Femur (tissue), 1 donor: ENCODE measurements around the gene SLAMF1.
"Not testable (repeated sequence)": the region's sequence is repeated elsewhere in the genome, so short reads cannot be mapped to it uniquely, and the experiment has no call there.

ENCODE experiments used
- DNase-seq: peaks from one replicate; pipeline ENCODE4 v3.0.0-alpha.2; 2017

Gene SLAMF1

GRCh38 chr1:160588468-160588867 is 58.4 kb downstream of the SLAMF1 start:
- DNase-seq: no peak

- DNase-seq: no peak
Observed at GRCh38 chr1:160584784-160585183, 62.1 kb downstream of the SLAMF1 start.

DNA sequence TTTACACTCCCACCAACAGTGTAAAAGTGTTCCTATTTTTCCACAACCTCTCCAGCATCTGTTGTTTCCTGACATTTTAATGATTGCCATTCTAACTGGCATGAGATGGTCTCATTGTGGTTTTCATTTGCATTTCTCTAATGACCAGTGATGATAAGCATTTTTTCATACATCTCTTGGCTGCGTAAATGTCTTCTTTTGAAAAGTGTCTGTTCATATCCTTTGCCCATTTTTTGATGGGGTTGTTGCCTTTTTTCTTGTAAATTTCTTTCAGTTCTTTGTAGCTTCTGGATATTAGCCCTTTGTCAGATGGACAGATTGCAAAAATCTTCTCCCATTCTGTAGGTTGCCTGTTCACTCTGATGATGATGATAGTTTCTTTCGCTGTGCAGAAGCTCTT is 63.9 kb downstream of the SLAMF1 start:
- DNase-seq: not testable (repeated sequence)

DNA sequence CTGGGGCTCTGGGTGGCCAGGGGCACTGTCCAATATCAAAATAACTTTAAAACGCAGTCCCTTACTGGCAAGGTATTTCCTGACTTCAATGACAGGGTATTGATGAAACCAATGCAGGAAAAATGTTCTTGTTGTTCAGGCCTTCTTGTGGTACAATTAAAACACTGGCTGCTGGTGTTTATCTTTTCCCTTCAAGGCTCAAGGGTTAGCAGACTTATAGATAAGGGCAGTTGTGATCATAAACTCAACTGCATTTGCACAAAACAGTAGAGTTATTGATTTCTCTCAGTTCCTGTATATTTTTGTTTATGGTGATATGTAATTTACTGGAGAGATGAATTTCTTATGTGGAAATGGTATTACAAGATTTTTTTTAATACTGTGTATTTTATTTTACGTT is 64.9 kb downstream of the SLAMF1 start:
- no peak for DNase-seq

- DNase-seq: no peak
Observed at GRCh38 chr1:160580221-160580812, 66.5 kb downstream of the SLAMF1 start.

GRCh38 chr1:160579216-160579701 is 67.6 kb downstream of the SLAMF1 start, which contains the start of gene CD84:
Gene CD84, minus strand, starts transcription at chr1:160579496. Its CDS starts 59 bp downstream, at chr1:160579437.
- no peak for DNase-seq

GRCh38 chr1:160578525-160579191 is 68.2 kb downstream of the SLAMF1 start:
- no peak for DNase-seq

DNA sequence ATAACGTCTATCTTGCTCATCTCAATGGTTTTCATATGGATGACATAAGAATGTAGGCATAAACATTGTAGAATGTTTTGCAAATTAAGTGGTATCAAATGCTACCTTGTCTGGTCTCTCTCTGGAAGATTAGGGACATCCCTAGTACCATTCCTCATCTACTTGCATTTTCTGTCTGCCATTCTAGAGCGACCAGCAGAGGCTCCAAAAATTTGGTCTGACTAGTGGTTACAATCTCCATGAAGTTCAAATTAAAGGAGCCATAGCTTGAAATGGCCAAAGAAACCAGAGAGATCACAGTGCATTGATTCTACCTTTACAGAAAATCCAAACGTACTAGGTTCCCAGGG is 68.7 kb downstream of the SLAMF1 start:
- no peak for DNase-seq

DNA sequence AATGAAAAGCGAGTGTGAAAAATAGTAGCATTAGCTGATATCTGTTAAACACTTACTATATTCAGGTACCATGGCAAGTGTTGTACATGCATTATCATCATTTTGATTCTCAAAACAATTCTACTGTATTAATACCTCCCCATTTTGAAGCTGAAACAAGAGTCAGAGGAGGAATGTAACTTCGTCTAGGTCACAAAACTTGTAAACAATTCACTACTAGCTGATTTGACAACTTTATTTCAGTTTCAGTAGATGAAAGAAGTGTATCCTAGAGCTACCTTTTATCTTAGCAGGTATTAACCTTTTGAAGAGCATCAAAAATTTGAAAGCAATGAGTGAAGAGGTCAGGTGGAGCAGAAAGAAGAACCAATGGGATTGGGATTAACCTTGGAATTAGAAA is 69.2 kb downstream of the SLAMF1 start:
- no peak for DNase-seq

- no peak for DNase-seq
Observed at GRCh38 chr1:160576884-160577283, 70.0 kb downstream of the SLAMF1 start.

DNA sequence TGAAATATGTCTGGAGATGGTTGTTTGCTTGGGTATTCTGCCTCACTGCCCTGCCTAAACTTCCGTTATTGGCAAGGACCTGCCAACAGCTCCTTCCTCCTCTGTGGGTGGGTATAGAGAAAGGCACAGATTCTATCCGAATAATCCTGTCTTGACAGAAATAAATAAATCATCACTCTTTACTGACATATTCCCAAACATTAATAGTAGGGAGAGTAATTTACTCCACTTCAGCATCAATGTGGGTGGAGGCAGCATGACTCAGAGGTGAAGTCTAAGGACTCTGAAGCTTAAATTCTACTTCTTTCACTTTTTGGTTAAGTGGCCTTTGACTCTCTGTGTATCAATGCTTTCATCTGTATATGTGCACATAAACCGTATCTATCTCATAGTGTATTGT is 70.5 kb downstream of the SLAMF1 start:
- no peak for DNase-seq

DNA sequence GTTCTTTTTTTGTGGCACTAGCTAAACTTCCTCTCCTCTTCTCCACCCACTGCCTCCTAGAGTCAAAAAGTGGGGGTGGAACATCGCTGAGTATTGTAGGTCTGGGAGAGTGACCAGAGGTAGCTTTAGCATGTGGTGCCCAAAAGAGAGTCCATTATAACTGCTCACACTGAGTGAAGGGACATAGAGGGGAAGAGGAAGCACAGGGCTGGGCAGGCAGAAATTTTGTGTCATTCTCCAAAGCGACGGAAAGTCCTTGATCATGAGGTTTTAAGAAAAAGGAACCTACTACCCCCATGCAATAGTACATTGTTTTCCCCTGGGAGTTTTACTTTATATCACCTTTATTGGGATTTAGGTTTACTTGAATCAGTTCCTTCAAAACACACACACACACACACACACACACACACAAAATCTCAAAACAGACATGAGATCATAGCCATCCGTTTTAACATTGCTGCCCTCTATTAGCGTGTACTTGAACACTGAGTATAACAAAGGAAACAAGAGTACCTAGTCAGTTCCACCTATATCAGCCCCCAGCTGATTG is 71.7 kb downstream of the SLAMF1 start:
- no peak for DNase-seq

DNA sequence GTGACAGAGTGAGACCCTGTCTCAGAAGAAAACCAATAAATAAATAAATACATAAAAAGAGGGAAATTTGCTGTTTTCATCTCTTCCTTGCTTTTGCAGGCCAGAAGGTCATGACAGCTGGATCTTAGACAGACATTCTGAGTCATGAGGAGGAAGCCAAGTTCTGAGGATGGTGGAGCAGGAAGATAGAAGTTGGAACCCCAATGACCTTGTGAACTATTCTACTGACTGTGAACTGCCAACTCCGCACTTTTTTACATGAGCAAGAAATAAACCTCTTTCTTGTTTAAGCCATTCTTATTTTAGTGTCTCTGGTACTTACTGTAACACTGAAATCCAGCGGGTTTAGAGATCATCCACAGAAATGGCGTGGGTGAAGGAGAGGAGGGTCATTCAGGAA is 76.0 kb downstream of the SLAMF1 start:
- DNase-seq: no peak

DNA sequence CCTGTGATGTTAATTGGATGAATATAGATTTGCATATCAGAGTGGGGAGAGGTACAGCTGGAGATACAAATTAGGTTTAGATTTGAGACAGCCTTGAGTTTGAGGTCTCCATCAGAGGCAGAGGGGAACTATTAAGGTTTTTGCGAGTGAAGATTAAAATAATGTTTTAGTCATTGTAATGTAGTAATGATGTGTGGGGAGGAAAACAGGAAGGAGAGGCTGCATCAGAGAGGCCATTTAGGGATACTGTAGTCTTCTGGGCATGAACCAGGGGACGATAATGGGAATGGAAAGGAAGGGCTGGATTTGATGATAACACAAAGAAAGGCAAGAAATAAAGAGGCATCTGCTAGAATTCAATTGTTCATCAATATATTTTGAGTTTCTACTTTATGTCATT is 77.0 kb downstream of the SLAMF1 start:
- no peak for DNase-seq

DNA sequence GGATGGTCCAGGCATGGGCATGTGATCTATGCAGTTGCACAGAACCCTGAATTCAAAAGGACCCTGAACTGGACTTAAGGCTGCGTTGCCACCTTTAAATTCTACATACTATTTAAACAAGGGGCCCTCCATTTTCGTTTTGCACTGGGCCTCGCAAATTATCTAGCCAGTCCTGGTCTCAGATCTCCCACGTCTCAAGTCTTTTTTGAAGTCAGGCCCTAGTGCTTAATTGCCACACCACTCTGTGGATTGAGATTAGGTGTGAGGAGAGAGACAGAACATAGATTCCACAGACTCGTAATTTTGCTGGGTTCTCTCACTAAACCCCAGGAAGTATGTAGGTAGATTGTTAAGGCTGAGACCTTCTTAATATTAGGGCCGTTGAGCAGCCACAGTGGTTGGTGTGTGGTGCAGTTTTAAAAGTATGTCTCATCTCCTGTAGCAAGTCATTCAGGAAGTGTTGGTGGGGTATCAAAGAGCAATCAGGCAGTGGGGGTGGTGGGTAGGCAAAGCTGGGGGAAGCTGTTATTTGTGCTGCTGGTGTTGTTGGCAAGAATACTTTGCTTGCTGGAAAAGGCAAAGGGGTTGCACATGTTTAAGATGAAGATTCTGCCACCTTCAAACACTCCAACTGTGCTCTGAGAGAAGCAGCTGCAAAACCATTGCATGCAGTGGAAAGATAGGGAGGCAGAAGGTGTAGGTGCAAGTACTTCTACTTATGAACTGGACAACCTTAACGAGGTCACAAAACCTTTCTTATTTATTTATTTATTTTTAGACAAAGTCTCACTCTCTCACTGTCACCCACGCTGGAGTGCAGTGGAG is 78.8 kb downstream of the SLAMF1 start:
- DNase-seq: no peak

- DNase-seq: no peak
Observed at GRCh38 chr1:160567341-160567740, 79.5 kb downstream of the SLAMF1 start.

- DNase-seq: no peak
Observed at GRCh38 chr1:160565564-160565963, 81.3 kb downstream of the SLAMF1 start.

DNA sequence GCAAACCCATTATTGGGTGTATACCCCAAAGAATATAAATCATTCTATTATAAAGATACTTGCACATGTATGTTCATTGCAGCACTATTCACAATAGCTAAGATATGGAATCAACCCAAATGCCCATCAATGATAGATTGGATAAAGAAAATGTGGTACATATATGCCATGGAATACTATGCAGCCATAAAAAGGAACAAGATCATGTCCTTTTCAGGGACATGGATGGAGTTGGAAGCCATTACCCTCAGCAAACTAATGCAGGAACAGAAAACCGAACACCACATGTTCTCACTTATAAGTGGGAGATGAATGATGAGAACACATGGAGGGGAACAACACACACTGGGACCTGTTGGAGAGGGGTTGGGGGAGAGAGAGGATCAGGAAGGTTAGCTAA is 83.6 kb downstream of the SLAMF1 start:
- not testable (repeated sequence) for DNase-seq

- not testable (repeated sequence) for DNase-seq
Observed at GRCh38 chr1:160562745-160563144, 84.1 kb downstream of the SLAMF1 start.

DNA sequence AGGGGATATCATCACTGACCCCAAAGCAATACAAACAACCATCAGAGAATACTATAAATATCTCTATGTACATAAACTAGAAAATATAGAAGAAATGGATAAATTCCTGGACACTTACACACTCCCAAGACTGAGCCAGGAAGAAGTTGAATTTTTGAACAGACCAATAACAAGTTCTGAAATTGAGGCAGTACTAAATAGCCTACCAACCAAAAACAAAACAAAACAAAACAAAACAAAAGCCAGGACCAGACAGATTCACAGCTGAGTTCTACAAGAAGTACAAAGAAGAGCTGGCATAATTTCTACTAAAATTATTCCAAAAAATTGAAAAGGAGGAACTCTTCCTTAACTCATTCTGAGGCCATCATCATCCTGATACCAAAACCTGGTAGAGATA is 86.0 kb downstream of the SLAMF1 start:
- no peak for DNase-seq

- DNase-seq: no peak
Observed at GRCh38 chr1:160560045-160560705, 86.7 kb downstream of the SLAMF1 start.

DNA sequence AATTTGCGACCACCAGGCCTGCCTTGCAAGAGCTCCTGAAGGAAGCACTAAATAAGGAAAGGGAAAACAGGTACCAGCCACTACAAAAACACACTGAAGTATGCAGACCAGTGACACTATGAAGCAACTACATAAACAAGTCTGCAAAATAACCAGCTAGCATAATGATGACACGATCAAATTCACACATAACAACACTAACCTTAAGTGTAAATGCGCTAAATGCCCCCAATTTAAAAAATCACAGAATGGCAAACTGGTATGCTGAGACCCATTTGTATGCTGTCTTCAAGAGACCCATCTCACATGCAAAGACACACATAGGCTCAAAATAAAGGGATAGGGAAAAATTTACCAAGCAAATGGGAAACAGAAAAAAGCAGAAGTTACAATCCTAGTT is 87.4 kb downstream of the SLAMF1 start:
- DNase-seq: not testable (repeated sequence)
